AG09309 (cell line): ENCODE results near the gene TAF10.

Source experiments
- DNase-seq: peaks from one replicate; pipeline ENCODE4 v3.0.0-alpha.2; 2010; ENCODE audit warnings: low read depth
- H3K4me3 ChIP-seq: 2 replicates; pipeline ENCODE4 v1.5.1; 2011; ENCODE audit warnings: mild to moderate bottlenecking, low read depth, low read length, moderate library complexity; ENCODE audit not compliant: control insufficient read depth
- TF ChIP-seq, protein P1 (sequence below): IDR thresholded peaks from 2 replicates; pipeline ENCODE4 v1.5.1; 2011; ENCODE audit warnings: mild to moderate bottlenecking, low read depth, low read length, inconsistent platforms; ENCODE audit not compliant: insufficient read depth, control insufficient read depth; ENCODE audit errors: missing control alignments

Gene TAF10

DNA sequence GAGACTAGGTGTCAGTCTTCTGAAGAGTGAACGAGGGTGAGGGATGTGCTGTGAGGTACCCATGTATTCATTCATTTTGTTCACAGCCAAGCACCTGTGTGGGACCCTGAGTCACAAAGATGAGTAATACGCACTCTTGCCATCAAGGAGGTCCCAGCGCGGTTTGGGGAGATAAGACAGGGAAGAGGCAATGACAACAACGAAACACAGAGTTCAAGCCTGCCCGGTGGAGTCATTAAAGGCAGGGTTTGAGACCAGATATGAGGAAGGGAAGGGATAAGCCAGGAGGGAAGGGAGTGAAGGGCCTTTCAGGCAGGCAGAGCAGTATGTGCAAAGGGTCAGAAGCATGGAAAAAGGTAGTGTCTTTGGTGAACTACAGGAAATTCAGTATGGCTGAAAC lies 39.0 kb upstream of the TAF10 start:
- no peak for DNase-seq
- no peak overlapping the region for H3K4me3 ChIP-seq
- TF ChIP-seq, protein P1, sequence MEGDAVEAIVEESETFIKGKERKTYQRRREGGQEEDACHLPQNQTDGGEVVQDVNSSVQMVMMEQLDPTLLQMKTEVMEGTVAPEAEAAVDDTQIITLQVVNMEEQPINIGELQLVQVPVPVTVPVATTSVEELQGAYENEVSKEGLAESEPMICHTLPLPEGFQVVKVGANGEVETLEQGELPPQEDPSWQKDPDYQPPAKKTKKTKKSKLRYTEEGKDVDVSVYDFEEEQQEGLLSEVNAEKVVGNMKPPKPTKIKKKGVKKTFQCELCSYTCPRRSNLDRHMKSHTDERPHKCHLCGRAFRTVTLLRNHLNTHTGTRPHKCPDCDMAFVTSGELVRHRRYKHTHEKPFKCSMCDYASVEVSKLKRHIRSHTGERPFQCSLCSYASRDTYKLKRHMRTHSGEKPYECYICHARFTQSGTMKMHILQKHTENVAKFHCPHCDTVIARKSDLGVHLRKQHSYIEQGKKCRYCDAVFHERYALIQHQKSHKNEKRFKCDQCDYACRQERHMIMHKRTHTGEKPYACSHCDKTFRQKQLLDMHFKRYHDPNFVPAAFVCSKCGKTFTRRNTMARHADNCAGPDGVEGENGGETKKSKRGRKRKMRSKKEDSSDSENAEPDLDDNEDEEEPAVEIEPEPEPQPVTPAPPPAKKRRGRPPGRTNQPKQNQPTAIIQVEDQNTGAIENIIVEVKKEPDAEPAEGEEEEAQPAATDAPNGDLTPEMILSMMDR = no peak

DNA sequence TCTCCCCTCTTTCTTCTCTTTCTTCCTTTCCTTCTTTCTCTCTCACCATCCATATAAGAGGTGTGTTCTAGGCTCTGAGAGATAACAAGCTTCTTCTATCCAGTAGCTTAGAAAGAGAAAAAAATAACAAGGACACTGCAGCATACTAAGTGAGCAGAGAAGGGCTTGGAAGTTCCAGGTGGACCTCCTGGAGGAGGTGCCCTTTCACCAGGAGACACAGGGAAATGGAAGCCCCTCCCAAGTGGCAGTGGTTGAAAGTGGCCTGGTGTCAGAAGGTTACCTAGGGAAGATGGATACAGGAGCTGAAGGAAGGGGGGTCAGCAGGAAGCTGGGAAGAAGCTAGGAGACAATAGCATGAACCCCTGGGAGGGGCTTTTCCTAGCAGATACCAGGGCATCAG lies 38.1 kb upstream of the TAF10 start:
- no peak for DNase-seq
- TF ChIP-seq, protein P1 = no peak
- H3K4me3 ChIP-seq = no peak overlapping the region

DNA sequence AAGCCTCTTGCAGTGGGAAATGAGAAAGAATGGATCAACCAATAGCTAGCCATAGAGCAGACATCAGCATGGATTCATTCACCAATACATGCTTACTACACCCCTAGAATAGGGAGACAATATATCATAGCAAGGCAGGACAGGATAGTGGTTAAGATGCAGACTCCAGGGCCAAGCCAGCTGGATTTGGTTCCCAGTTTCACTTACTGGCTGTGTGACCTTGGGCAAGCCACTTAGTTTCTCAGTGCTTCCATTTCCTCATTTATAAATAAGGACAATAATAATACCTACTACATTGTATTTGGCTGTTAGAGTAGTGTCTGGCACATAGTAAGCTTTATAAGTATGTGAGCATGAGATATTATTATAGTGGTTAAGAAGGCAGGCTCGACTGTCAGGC lies 36.5 kb upstream of the TAF10 start:
- TF ChIP-seq, protein P1 = no peak
- DNase-seq = no peak
- H3K4me3 ChIP-seq = no peak overlapping the region

DNA sequence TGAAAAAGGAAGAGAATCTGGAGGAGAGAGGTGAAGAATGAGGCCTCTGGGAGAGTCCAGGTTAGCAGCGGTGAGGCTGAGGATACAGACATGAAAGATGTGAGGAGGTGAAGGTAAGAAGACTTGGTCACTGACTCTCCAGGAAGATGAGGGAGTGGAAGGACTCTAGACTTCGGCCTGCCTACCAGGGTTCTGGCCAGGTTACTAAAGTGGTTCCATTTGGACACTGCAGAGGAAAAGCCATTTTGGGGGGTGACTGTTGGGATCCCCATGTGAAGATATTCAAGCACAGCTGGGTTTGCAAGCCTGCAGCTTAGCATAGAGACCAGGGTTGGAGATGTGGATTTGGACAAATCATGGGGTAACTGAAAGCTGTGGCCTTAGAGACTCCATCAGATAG lies 35.8 kb upstream of the TAF10 start:
- TF ChIP-seq, protein P1 = no peak
- H3K4me3 ChIP-seq = no peak overlapping the region
- no peak for DNase-seq

DNA sequence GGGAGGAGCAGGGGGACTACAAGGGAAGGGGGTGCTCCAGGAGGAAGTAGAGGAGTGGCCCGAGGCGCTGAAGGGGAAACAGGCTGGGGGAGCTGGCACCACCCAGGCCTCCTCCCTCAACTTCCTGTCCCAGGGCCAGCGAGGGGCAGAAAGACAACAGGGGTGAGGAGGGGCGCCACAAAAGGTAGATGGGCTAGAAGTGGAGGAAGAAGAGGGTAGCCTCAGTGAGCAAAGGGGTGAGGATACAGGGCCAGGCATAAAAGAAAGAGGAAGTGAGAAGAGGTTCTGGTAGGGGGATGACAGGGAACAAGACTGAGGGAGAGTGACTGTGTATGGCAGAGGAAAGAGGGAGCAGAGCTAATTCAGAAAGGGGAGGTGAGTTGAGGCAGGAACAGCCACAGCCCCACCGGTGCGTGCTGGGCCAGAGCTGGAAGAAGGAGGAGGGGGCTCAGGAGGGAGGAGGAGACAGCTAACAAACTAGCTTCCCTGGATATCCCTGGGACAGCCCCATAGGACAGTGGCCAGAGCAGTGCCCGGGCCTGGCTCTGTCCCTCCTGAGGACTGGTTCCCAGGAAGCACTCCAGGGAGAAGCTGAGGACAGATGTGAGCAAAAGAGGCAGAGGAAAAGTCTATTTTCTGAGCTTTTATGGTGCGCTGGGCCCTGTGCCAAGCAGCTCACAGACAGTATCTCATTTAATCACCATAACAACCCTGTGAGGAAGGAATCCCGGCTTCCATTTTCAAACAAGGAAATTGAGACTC lies 35.1 kb upstream of the TAF10 start:
- DNase-seq = no peak
- H3K4me3 ChIP-seq = no peak overlapping the region
- TF ChIP-seq, protein P1 = no peak

DNA sequence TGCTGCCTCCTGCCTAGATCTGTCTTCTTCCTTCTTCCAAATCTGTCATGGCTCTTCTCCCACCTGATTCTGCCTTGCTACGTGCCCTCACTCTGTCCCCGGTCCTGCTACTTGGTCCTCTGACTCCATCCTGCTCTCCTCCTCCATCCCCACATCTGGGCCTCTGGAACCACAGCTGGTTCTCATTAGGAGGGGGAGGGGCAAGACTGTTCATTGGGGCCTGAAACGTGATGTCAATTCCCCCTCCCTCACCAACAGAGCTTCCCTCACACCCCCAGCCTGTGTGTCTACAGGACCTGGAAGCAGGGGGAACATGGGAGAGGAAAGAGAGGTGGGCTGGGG lies 34.5 kb upstream of the TAF10 start:
- no peak overlapping the region for H3K4me3 ChIP-seq
- TF ChIP-seq, protein P1 = no peak
- DNase-seq = no peak
